ENCODE measurements around the gene MBOAT1. TPM values are rescaled to one million over a fixed set of nuclear protein-coding genes. Genes with fewer than 3 reads are reported as not detected.

Gene MBOAT1
- total RNA-seq, 3 donors from 2014 or later (not counting 1 experiment from before 2014, with no cell fraction given): 3.6 to 7.5 (median 5.2) TPM

DNA sequence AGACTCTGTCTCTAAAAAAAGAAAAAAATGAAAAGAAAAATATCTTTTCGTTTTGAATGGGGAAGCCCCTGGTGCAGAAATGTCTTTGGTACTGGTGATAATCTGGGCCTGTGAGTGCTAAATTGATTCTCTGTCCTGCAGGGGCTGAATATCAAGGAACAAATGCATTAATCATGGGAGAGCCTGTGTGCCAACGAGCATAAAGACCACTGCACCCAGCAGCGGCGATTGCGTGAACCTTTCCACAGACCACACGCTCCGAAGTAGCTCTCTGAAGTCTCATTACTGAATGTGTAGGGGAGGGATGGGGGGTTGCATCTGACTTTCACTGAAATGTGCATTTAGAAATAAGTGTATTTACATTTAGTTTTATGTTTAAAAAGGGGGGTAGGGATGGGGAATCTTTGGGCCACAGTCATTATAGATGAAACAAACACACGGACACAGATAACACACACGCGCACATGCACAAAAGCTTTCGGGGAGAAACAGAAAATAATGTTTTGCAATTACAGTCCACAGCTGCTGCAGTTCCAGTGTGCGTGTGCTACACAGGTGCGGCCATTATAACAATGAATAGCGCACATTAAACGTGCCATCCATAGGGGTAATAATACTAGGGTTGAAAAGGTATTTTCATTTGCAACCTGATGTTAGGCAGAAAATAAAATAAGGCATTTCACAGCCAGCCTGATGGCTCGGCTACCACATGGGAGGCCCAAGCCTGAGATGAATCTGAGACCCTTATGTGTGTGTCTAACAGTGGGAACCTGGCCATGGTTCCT, 154.0 kb downstream of the MBOAT1 start:
- Mint-ChIP-seq H3K4me3 (no peak overlapping the region), H3K27ac (no peak overlapping the region), H3K4me1 (peaks cover 17 to 27% of the 10 kb centered on the region in 2 donors), H3K9me3 (no peaks in the 10 kb centered on the region), H3K27me3 (ENCODE audit: low read depth in 2 of 2) (peaks cover 0 to 2% of the 10 kb centered on the region in 2 donors), H3K36me3 (no peaks in the 10 kb centered on the region)
- Histone ChIP-seq H3K4me1 (ENCODE audit: control insufficient read depth, insufficient read depth, low read length) (peaks cover 13% of the 10 kb centered on the region), H3K4me3 (ENCODE audit: low read length) (no peak overlapping the region), H3K27ac (ENCODE audit: low read length) (no peak overlapping the region), H3K36me3 (ENCODE audit: control insufficient read depth, insufficient read depth, low read length) (no peaks in the 10 kb centered on the region), H3K9me3 (ENCODE audit: control insufficient read depth, insufficient read depth, low read length) (no peaks in the 10 kb centered on the region), H3K27me3 (ENCODE audit: control insufficient read depth, insufficient read depth, low read length) (no peaks in the 10 kb centered on the region)
- ATAC-seq: no peak
- 93% methylated on average over 16 of the region's 16 CpGs for WGBS (ENCODE audit: insufficient coverage)
- intact Hi-C loops (cut with micrococcal nuclease): loop anchor here (10.0 kb wide), 1 partner anchor 1734 kb away; no protein-coding TSS in a partner anchor
- TF ChIP-seq, protein P1, sequence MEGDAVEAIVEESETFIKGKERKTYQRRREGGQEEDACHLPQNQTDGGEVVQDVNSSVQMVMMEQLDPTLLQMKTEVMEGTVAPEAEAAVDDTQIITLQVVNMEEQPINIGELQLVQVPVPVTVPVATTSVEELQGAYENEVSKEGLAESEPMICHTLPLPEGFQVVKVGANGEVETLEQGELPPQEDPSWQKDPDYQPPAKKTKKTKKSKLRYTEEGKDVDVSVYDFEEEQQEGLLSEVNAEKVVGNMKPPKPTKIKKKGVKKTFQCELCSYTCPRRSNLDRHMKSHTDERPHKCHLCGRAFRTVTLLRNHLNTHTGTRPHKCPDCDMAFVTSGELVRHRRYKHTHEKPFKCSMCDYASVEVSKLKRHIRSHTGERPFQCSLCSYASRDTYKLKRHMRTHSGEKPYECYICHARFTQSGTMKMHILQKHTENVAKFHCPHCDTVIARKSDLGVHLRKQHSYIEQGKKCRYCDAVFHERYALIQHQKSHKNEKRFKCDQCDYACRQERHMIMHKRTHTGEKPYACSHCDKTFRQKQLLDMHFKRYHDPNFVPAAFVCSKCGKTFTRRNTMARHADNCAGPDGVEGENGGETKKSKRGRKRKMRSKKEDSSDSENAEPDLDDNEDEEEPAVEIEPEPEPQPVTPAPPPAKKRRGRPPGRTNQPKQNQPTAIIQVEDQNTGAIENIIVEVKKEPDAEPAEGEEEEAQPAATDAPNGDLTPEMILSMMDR (IDR thresholded peaks at IDR 0.05): no peak
- DNase-seq: no peak

DNA sequence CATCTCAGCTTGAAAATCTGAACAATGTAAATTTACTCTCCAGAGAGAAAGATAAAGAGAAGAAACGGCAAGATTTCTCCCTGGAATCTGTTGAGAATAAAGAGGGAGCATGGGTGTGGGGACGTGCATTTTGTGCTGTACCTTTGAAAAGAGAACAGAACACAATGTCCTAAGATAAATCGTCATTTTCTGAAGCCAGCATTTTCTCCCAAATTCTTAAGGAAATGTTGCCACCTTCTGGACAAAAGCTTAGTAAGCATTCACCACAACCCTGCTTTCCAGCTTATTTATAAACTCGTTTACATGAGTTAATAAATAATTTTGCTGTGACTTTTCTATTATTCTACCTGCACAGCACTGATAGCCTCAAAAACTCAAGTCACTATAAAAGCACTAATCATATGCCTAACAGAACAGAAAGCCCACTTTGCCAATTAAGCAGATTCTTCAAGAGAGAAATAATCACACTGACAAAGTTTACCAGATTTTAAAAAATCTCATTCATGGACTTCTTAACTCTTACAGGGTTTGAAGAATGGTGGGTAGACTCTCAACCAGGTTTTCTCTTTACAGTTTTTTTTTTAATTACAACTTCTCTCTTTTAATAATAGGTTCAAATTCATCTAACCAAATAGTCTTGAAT, 155.8 kb downstream of the MBOAT1 start:
- Histone ChIP-seq H3K27ac (ENCODE audit: low read length) (no peak overlapping the region), H3K4me1 (ENCODE audit: control insufficient read depth, insufficient read depth, low read length) (no peaks in the 10 kb centered on the region), H3K36me3 (ENCODE audit: control insufficient read depth, insufficient read depth, low read length) (no peaks in the 10 kb centered on the region), H3K27me3 (ENCODE audit: control insufficient read depth, insufficient read depth, low read length) (no peaks in the 10 kb centered on the region), H3K4me3 (ENCODE audit: low read length) (no peak overlapping the region), H3K9me3 (ENCODE audit: control insufficient read depth, insufficient read depth, low read length) (no peaks in the 10 kb centered on the region)
- TF ChIP-seq, protein P1 (IDR thresholded peaks at IDR 0.05): peak; percentile 54
- intact Hi-C loops (cut with micrococcal nuclease): loop anchor here (1.0 to 10.0 kb wide), 2 partner anchors 1460 to 1732 kb away; no protein-coding TSS in a partner anchor
- H3K4me3 Mint-ChIP-seq: no peak overlapping the region
- DNase-seq (peak in 1 of 2 donors; percentile 35), ATAC-seq (no peak)
- H3K36me3 Mint-ChIP-seq: no peaks in the 10 kb centered on the region
- H3K27me3 Mint-ChIP-seq (ENCODE audit: low read depth in 2 of 2): peaks cover 0 to 2% of the 10 kb centered on the region in 2 donors
- H3K4me1 Mint-ChIP-seq: peaks cover 0 to 9% of the 10 kb centered on the region in 2 donors
- no peaks in the 10 kb centered on the region for H3K9me3 Mint-ChIP-seq
- no peak overlapping the region for H3K27ac Mint-ChIP-seq
- 21% methylated on average over 3 of the region's 4 CpGs for WGBS (ENCODE audit: insufficient coverage)

- DNase-seq (no peak), ATAC-seq (no peak)
- Histone ChIP-seq H3K27ac (ENCODE audit: low read length) (no peak overlapping the region), H3K36me3 (ENCODE audit: control insufficient read depth, insufficient read depth, low read length) (no peaks in the 10 kb centered on the region), H3K4me3 (ENCODE audit: low read length) (no peak overlapping the region), H3K4me1 (ENCODE audit: control insufficient read depth, insufficient read depth, low read length) (no peaks in the 10 kb centered on the region), H3K9me3 (ENCODE audit: control insufficient read depth, insufficient read depth, low read length) (no peaks in the 10 kb centered on the region), H3K27me3 (ENCODE audit: control insufficient read depth, insufficient read depth, low read length) (no peaks in the 10 kb centered on the region)
- Mint-ChIP-seq H3K9me3 (no peaks in the 10 kb centered on the region), H3K36me3 (no peaks in the 10 kb centered on the region), H3K4me1 (peaks cover 0 to 7% of the 10 kb centered on the region in 2 donors), H3K4me3 (no peak overlapping the region), H3K27me3 (ENCODE audit: low read depth in 2 of 2) (peaks cover 0 to 2% of the 10 kb centered on the region in 2 donors), H3K27ac (no peak overlapping the region)
- TF ChIP-seq, protein P1 (IDR thresholded peaks at IDR 0.05): no peak
- intact Hi-C loops (cut with micrococcal nuclease): loop anchor here (1.0 to 10.0 kb wide), 2 partner anchors 1460 to 1731 kb away; no protein-coding TSS in a partner anchor
- WGBS (ENCODE audit: insufficient coverage): 93% methylated on average over 6 of the region's 7 CpGs
Measured at GRCh38 chr6:20055916-20056315, 156.4 kb downstream of the MBOAT1 start.

Other genes starting within 250 kb of the MBOAT1 start
- gene E2F3, start 189.4 kb upstream of the MBOAT1 start, total RNA-seq: 10 to 100 TPM in 2 of 3 donors, 1 to 10 TPM in 1; 8.2 to 14.7 (median 12.2) TPM

Data from natural killer cell (primary cell).